ENCODE data around the gene STX7. TPM values are rescaled to one million over a fixed set of nuclear protein-coding genes. Genes with fewer than 3 reads are reported as not detected.

STX7 gene
- total RNA-seq, 1 experiment from 2014 or later: 27.8 TPM

GRCh38 chr6:132479131-132479530 is 33.8 kb downstream of the STX7 start:
- Histone ChIP-seq H3K79me2 (ENCODE audit: insufficient read depth, low read length) (peaks cover 7% of the 10 kb centered on the region; the same call in 1 of the 2 replicates), H3K9me2 (ENCODE audit: insufficient read depth) (no peaks in the 10 kb centered on the region), H3K27me3 (ENCODE audit: insufficient read depth, low read length) (no peaks in the 10 kb centered on the region), H3K4me1 (ENCODE audit: control insufficient read depth in 1 of 2, insufficient read depth in 2 of 2, low read length in 2 of 2) (no peaks in the 10 kb centered on the region), H3K4me3 (replicated peaks in 1 of 2; ENCODE audit: low read depth in 1 of 2, low read length in 2 of 2) (no peak overlapping the region), H3K9me3 (ENCODE audit: control insufficient read depth in 1 of 2, insufficient read depth in 1 of 2, low read depth in 1 of 2, low read length in 2 of 2) (no peaks in the 10 kb centered on the region), H3K4me2 (ENCODE audit: low read length) (no peak overlapping the region), H3K27ac (ENCODE audit: low read depth, low read length) (no peak overlapping the region), H2AFZ (ENCODE audit: low read depth, low read length, poor library complexity, severe bottlenecking) (no peak overlapping the region), H3K36me3 (ENCODE audit: control insufficient read depth in 1 of 2, insufficient read depth in 2 of 2, low read length in 2 of 2) (no peaks in the 10 kb centered on the region), H4K20me1 (ENCODE audit: insufficient read depth) (no peaks in the 10 kb centered on the region), H3K9ac (ENCODE audit: low read length) (no peak overlapping the region)
- no peak for DNase-seq (ENCODE audit: low read depth, low spot score)
- TF ChIP-seq CEBPB (IDR thresholded peaks at IDR 0.05; ENCODE audit: low read depth) (0 out of 2 replicates have a peak, but pooled peaks have one; percentile 26), SRF (IDR thresholded peaks at IDR 0.05; ENCODE audit: low read depth) (no peak), POLR2AphosphoS5 (IDR thresholded peaks at IDR 0.05; ENCODE audit: low read depth, low read length) (no peak)
- no TSS peak for BruUV-seq (replicated peaks)
- intact Hi-C loops (cut with micrococcal nuclease): loop anchor here (10.0 kb wide), 1 partner anchor 784 kb away; no protein-coding TSS in a partner anchor
- RAD21 ChIA-PET (ENCODE audit: low non-redundant PET in 1 of 2, low total read pairs in 2 of 2, uncharacterized antibody in 2 of 2, unreplicated experiment in 2 of 2): no interaction called here
- CTCF ChIA-PET: interaction anchor here (1.5 kb wide), 1 partner anchor 199 kb away, joined by 3 read pairs; no protein-coding TSS in a partner anchor
- ATAC-seq: no peak
- POLR2A ChIA-PET: no interaction called here

GRCh38 chr6:132478674-132479073 is 34.2 kb downstream of the STX7 start:
- H4K20me1 ChIP-seq (ENCODE audit: insufficient read depth): no peaks in the 10 kb centered on the region
- no peaks in the 10 kb centered on the region for H3K27me3 ChIP-seq (ENCODE audit: insufficient read depth, low read length)
- TF ChIP-seq EZH2phosphoT487 (IDR thresholded peaks at IDR 0.05; ENCODE audit: borderline replicate concordance) (no peak), CEBPB (IDR thresholded peaks at IDR 0.05; ENCODE audit: low read depth) (no peak), POLR2A (IDR thresholded peaks at IDR 0.05; ENCODE audit: borderline replicate concordance, extremely low read depth, insufficient read depth, insufficient read length) (no peak), SRF (IDR thresholded peaks at IDR 0.05; ENCODE audit: low read depth) (no peak), RAD21 (IDR thresholded peaks at IDR 0.05; ENCODE audit: low read depth) (no peak), SP1 (IDR thresholded peaks at IDR 0.05; ENCODE audit: low read depth) (no peak), ATF3 (IDR thresholded peaks at IDR 0.05) (no peak), EZH2 (IDR thresholded peaks at IDR 0.05) (no peak), ELF1 (IDR thresholded peaks at IDR 0.05; ENCODE audit: borderline replicate concordance, low read depth) (no peak), CBX3 (IDR thresholded peaks at IDR 0.05; ENCODE audit: low read depth) (no peak), TCF7L2 (IDR thresholded peaks at IDR 0.05; ENCODE audit: borderline replicate concordance, extremely low read depth, insufficient read depth, insufficient read length) (no peak)
- no peaks in the 10 kb centered on the region for H3K9me3 ChIP-seq (ENCODE audit: control insufficient read depth in 1 of 2, insufficient read depth in 1 of 2, low read depth in 1 of 2, low read length in 2 of 2)
- POLR2A ChIA-PET: no interaction called here
- CTCF ChIA-PET: interaction anchor here (1.5 kb wide), 1 partner anchor 199 kb away, joined by 3 read pairs; no protein-coding TSS in a partner anchor
- intact Hi-C loops (cut with micrococcal nuclease): loop anchor here (10.0 kb wide), 1 partner anchor 784 kb away; no protein-coding TSS in a partner anchor
- no peaks in the 10 kb centered on the region for H3K4me1 ChIP-seq (ENCODE audit: control insufficient read depth in 1 of 2, insufficient read depth in 2 of 2, low read length in 2 of 2)
- no peak overlapping the region for H3K4me3 ChIP-seq (replicated peaks in 1 of 2; ENCODE audit: low read depth in 1 of 2, low read length in 2 of 2)
- H2AFZ ChIP-seq (ENCODE audit: low read depth, low read length, poor library complexity, severe bottlenecking): no peak overlapping the region
- no TSS peak for BruUV-seq (replicated peaks)
- DNase-seq (ENCODE audit: low read depth, low spot score) (no peak), ATAC-seq (no peak)
- RAD21 ChIA-PET (ENCODE audit: low non-redundant PET in 1 of 2, low total read pairs in 2 of 2, uncharacterized antibody in 2 of 2, unreplicated experiment in 2 of 2): no interaction called here
- H3K9me2 ChIP-seq (ENCODE audit: insufficient read depth): no peaks in the 10 kb centered on the region
- no peaks in the 10 kb centered on the region for H3K36me3 ChIP-seq (ENCODE audit: control insufficient read depth in 1 of 2, insufficient read depth in 2 of 2, low read length in 2 of 2)
- no peak overlapping the region for H3K4me2 ChIP-seq (ENCODE audit: low read length)
- no peak overlapping the region for H3K9ac ChIP-seq (ENCODE audit: low read length)
- no peak overlapping the region for H3K27ac ChIP-seq (ENCODE audit: low read depth, low read length)
- peaks cover 7% of the 10 kb centered on the region; the same call in 1 of the 2 replicates for H3K79me2 ChIP-seq (ENCODE audit: insufficient read depth, low read length)
